NCI-H146 (cell line): ENCODE results near the gene RBMS3.

Source experiments
- DNase-seq: peaks from one replicate; lab custom pipeline; 2025; lab: John Stamatoyannopoulos, UW

Gene RBMS3

DNA sequence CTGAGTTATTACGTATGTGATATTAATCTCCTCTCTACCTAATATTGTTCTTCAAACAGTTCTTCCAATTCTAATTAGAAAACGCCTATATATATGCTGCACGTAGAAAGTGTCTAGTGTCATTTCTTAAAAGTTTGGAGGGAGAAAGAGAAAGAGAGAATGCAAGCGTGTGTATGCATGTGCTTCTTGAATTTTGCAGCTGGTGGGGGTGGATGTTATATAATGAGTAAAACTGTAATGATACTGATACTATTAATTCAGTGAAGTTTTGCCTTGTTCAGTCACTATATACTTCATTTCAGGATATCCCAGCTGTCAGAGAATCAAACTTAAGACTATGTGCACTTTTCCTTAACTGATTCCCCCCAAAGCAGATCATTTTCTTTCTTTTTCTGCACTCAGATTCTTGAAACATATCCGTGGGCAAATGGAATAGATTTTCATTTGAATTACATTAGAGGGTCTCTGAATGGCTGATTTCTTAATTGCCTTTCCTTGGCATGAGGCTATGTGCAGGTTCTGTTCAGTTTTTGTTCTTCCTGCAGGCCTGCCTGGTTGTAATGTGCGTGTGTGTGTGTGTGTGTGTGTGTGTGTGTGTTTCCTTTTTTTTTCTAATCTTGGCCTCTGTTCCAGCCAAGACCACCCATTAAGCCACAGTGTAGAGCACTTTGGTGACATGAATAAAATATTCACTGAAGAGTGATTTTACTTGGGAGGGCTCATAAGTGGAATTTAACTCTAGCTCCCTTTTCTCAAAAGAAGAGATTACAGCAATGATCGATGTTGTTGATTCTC lies 617.5 kb downstream of the RBMS3 start:
- no peak for DNase-seq

DNA sequence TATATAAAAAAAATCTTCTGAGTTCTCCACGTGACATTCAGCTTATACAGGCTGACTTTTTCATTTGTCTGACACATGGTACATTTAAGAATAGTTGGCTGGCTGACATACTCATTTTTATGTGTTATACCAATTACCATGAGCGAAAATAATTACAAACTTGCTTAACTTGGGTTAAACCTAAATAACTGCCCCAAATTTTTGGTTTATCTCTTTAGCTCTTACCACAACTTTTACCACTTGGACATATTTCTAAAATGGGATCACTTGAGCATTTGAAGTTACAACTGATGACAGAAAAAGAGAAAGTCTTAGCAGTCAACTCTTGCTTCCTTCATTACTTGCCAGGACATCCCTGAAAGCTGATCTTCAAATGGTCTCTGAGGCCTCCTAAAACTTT lies 618.1 kb downstream of the RBMS3 start:
- no peak for DNase-seq

DNA sequence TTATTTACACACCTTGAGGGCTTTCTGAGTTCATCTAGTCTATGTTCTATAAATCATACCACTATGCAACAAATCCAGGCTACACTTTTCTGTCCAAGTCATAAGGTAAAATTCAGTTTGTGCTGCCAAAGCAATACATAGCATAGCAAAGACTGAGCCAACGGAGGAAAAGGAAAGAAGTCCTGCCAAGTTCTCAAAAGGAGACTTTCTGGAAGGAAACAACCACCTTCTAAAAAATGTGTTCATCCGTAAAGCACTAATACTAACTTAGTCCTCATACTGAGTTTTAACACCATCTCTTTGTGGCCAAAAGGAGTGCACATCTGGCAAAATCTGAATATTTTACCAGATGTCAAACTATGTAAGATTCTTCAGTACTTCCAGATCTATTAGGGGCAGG lies 620.2 kb downstream of the RBMS3 start:
- no peak for DNase-seq

- no peak for DNase-seq
These were observed 622.7 kb downstream of the RBMS3 start for GRCh38 chr3:29903600-29903999.

DNA sequence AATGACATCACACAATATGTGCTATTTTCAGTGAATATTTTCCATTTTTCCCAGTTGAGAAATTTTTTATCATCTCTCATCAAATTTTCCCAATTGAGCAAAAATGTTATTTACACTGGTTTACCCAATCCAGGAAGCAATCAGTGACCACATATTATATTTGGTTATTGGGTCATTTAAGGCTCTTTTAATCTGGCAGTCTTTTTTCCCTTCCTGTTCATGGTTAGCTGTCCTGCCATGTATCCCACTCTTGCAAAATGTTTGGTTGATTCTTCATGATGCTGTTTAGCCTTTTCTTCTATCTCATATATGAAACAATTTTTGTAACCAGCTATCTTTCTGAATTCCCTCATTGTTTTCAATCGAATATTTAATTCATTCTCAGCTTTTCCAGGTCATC lies 626.0 kb downstream of the RBMS3 start:
- no peak for DNase-seq

GRCh38 chr3:29912600-29913288 lies 631.9 kb downstream of the RBMS3 start:
- DNase-seq: no peak

- no peak for DNase-seq
These were observed 634.1 kb downstream of the RBMS3 start for GRCh38 chr3:29914861-29915524.

DNA sequence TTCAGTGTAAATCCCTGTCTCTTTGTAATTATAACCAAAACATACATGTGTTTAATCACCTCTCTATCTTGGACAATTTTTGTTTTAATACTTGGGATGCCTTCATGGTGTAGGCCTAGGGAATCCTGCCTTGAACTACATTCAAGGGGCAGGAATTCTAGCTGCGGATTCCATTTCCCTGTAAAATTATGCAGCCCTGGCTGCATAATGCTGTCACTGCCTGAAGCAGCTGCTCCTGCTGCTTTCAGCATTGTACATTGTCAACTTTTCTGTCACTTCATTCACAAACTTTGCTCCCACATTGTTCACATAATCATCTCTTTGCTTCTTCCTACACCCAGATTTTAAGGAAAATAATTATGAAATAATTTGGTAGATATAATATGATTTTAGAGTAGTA lies 638.7 kb downstream of the RBMS3 start:
- DNase-seq: no peak

DNA sequence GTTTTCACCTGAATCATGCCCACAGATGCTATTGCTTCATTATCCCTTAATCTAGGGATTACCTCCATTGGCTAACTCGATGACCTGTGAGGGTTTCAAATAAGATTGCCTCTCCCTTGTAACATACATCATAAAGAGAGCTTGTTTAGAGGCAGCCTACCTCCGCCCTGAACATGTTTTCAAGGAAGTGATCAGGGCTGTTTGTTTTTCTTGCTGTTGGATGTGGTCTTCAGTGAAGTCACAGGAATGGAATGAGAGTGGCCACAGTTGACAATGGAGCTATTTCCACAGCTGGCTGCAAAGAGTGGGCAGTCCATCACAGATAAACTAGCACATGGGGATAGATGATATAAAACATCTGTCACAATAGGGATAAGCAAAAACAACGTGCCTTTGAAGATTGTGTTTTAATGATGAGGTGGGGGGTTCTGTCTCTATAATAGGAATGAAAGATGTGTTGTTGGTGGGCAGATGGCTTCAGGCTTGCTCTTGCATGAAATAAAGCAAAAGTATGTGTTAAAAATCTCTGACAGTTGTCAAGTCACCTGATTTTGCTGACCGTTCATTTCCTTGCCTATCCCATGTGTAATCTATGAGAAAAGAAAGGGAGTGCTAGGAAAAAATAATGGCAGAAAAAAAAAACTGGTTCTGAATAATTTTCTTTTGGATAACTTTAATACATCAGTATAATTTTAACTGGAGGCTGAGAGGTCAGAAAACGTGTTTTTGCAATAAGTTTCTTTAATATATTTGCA lies 642.3 kb downstream of the RBMS3 start:
- DNase-seq: no peak

DNA sequence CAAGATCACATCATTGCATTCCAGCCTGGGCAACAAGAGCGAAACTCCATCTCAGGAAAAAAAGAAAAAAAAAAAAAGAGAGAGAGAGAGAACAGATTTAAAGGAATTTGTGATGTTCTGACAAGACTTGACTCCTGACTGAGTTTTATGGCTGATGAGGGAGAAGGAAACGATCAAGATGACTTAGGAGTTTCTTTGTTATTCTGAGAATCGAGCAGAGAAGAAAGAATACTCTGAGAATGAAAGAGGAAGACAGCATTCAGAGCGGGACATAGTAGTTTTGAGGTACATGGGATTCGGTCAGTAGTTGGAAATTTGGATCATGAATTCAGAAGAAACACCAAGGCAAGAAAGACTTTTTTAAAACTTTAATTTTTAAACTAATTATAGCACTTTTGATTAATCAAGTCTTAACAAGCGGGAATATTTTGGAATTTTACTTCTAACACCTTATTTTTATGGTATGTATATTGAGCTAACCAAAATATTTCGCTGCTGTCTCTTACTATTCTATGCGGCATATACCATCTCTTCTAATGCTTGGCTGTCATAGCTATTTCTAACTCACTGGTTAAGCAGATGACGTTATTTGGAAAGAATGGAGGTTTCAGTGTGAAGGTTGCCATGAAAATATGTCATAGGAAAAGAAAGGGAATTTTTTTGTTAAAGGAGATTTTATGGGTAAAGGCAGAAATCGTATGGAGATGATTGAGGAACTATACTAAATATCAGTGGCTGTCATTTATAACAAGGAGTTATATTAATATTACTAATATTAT lies 644.1 kb downstream of the RBMS3 start:
- DNase-seq: no peak

DNA sequence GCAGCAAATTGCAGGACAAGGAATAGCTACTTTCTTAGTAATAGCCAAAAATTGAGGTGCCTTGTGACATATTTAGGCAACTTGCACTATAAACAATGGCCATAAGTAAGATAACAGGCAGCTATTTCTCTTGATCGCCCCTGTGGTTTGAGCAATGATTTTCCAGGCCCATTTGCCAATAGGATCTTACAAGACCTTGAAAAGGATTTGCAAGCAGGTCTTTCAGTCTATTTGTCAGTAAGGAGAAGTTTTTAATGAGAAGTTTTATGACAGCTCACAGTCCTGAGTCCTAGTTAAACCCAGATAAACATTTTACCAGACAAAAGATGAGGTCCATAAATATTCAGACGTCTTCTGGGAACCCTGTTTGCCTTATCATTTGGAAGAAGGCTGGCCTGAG lies 645.5 kb downstream of the RBMS3 start:
- no peak for DNase-seq

- DNase-seq: no peak
These were observed 651.9 kb downstream of the RBMS3 start for GRCh38 chr3:29932696-29933325.

GRCh38 chr3:29933802-29934490 lies 653.1 kb downstream of the RBMS3 start:
- no peak for DNase-seq

DNA sequence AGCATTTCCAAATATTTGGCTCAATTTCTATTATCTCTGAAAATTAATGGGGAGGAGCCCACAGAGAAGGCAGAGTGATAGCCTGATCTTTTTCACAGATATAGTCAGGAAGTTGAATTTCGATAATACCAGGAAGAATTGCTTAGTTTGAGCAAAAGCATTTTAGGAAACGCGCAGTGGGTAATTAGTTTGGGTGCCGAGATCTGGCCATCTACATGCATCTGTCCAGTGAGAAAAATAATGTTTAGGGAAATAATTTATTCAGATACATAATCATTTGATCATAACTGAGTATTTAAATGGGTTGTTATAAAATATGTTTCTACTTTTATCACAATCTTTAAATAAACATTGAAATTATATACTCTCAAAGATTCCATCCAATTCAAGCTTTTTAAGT lies 653.9 kb downstream of the RBMS3 start:
- DNase-seq: no peak

- DNase-seq: no peak
These were observed 655.2 kb downstream of the RBMS3 start for GRCh38 chr3:29936054-29936453.

DNA sequence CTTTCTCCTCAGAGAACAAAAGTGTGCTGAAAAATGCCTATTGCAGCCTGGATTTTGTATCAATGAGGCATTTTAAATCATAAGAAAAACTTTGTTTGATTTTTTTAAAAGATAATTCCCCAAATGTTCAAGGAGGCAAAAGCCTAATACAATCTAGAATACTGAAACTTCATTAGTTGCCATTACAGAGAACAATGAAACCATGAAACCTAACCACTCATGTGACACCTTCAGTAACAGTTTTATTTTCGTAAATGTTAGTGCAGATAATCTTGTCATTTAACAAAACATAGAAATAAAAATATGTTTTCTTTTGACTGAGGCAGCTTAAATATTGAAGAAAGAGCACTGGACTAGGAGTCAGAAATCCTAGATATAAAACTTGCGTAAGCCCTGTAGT lies 655.9 kb downstream of the RBMS3 start:
- no peak for DNase-seq

- DNase-seq: no peak
These were observed 656.3 kb downstream of the RBMS3 start for GRCh38 chr3:29937185-29937584.

DNA sequence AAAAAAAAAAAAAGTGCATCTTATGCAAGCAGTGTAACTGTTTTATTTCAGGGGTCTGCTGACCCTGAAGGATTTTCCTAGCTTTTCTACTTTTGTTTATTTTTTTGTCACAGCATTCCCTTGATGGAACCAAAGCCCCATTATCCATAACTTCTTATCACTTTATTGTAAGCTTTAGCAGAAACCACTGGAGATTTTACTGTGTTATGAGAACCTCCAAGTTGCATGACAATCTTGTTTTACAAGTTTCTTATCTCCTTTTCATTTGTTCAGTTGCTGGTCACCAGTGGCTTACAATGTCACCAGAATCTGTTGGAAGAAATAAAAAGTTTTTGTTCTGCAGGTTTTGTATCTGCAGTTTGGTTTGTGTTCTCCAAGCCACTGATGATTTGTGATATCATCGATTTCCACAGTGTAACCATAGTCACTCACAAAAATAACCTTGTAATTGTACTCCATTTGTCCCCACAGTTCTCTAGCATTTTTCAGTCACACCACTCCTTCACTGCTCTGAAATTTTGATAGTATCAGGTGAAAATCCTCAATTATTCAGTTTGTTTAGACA lies 660.0 kb downstream of the RBMS3 start:
- DNase-seq: no peak

GRCh38 chr3:29942297-29942696 lies 661.4 kb downstream of the RBMS3 start:
- DNase-seq: no peak

DNA sequence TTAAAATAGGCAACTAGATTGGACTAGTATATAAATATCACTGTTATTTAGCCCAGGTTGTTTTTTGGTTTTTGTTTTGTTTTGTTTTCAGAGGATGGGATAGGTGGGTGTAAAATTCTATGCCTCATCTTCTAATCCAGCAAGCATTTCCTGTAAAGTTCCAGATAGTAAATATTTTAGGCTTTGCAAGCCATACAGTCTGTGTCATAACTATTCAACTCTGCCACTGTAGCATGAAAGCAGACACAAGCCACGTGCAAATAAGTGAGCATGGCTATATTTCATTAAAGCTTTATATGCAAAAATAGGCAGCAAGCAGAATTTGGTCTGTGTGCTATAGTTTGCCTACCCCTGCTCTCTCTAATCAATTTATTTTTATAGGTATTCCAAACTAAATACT lies 668.3 kb downstream of the RBMS3 start:
- no peak for DNase-seq
